DMS114 treated with DMSO at 0.1 percent for 48 hours (cell line): ENCODE data around the gene PPP2R5C.

Experiments used
- DNase-seq: peaks from one replicate; lab custom pipeline; 2025; ENCODE audit not compliant: unreplicated experiment; lab: John Stamatoyannopoulos, UW

PPP2R5C gene

DNA sequence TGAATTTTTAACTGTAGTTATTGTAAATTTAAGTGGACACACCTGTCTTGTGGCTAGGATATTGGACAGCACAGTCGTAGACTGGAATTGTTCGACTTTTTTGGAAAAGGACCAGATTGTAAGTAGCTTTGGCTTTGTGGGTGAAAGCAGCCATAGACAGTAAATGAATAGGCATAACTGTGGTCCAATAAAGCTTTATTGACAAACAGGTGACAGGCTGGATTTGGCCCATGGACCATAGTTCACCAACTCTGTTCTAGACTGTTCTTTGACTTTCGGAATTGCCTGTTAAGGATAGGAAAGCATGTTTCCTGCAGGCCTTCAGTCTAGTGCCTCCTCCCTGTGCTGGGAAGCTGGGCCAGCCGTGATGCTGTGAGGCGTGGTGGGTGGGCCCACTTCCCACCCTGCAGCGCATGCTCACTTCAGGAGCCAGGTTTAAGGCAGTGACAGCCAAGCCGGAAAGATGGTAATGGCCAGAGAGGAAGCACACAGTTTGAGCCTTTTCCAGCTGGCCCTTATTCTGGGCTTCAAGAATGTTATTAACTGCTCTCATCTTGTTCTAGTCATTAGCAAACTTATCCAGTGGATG lies 51.8 kb downstream of the PPP2R5C start:
- no peak for DNase-seq

DNA sequence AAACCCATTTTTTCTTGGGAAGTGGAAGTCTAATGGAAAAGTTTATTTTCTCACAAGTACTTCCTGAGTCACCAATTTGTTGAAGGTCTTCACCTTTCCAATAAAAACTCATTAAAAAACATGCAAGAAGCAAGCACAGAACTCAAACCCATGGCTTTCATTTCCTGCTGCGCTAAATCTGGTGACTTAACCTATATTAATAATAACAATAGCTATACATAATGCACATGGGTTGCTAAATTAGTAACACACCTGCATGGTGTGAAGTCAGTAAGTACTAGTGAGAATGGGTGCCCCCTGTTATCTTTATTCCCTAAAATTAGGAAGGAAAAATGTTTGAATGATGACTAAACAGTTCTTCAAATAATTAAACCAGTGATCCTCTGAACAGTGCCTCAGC lies 52.3 kb downstream of the PPP2R5C start:
- DNase-seq = no peak

DNA sequence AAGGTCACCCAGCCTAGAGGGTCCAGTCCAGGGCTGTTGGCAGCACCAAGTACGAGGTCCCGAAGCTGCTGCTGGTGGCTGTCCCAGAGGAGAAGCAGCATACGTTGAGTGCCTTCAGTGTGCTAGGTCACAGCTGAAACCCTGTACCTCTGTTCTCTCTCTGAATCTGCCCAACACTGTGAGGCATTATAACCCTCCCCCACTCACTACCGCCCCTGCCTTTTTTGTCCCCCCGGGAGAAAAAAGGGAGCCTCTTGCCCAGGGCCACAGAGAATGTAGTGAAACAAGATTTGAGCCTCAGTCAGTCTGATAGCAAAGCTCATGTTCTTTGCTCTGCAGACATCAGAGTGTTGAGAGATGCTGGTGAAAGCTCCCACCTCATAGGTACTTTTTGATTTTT lies 53.4 kb downstream of the PPP2R5C start:
- no peak for DNase-seq

DNA sequence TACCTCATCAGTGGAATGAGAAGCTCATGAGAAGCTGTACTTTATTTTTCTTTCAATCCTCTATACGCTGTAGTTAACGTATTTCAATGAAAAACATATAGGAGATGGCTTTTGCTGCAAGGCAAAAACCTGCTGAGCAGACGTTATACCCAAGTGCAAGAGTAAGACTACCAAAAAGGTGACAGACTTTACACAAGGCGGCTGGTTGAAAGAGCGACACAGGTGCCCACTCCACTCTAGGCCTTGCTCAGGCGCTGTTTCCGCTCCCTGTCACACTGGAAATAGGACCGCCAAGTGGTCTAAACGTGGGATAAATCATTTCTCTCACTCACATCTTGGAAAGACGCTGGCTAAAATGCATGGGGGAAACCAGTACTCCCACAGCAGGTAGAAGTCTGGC lies 54.5 kb downstream of the PPP2R5C start:
- DNase-seq = no peak

DNA sequence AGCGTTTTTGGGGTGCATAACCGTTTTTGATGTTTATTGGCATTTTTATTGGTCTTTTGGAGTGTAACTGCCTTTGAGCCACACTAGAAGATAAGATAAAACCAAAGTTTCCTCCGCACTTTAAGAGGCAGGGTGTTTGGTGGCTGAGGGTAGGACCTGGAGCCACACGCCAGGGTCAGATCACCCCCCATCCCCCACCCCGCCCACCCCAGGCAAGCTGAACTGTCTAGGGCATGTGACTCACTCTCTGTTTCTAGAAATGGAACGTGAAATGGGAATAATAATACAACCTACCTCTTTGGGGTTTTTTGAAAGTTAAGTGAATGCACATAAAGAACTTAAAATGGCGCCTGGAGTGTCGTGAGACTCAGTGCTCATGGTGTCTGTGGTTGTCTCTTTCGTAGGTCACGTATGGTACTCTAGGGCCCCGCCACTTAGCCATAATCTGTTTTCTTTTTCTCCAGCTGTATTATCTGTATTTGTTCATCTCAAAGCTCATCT lies 56.0 kb downstream of the PPP2R5C start:
- no peak for DNase-seq

DNA sequence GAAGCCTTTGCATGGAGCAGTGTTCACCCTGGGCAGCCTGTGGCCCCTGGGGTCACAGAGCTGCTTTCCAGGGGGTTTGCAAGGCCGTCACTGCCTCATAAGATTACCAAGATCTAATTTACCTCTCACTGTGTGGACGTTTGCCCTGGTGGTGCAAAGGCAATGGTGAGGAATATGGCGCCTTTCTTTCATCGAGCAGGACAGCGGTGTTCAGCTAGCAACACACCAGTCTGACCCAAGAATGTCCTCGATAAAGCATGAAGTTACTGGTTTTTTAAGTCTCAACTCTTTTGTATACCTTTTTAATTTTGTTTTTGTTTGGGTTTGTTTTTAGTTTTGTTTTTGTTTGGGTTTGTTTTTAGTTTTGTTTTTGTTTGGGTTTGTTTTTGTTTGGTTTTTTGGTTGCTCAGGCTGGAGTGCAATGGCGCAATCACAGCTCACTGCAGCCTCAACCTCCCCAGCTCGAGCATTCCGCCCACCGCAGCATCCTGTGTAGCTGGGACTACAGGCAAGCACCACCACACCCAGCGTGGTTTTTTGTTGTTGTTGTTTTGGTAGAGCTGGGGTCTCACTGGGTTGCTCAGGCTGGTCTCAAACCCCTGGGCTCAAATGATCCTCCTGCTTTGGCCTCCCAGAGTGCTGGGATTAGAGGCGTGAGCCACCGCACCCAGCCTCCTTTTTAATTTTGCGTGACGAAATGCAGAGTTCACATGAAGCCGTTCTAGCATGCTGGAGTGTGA lies 57.9 kb downstream of the PPP2R5C start:
- DNase-seq = no peak

DNA sequence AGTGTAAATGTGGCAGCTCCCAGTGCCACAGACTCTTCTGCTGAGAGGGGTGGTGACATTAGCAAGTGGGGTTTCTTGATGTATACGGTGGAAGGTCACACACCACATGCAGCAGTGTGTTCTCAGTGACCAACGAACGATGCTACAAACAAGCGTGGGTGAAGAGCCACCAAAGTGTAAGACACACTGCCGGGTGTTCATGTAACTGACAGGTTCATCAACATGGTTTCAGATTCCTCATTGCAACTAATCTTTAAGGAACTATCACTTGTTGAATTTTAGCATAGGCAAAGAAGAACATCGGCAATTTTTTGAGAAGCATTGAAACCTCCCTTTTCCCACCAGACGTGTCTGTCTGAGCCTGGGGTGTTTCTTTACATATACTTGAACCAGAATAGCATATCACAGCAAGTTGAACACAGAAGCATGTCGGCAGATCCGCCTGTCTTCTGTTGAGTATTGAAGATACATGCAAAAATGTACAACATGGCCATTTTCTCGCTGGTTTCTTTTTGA lies 58.8 kb downstream of the PPP2R5C start:
- DNase-seq = no peak

DNA sequence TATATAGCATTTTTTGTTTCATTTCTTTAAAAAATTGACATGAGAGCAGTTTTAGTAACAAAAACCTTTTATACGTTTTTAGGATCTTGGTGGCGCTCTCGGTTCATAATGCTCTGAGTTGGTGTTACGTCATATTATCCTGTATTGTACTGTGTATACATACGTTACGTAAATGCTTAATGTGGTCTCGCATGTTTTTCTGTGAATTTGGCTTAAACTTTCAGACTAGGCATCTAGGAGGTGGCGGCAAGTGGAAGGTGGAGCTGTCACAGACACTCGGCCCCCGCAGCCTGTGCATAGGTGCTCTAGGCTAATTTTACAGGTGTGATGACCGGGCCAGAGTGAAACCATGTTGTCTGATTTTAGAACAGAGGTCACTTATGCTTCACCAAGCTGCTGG lies 60.0 kb downstream of the PPP2R5C start:
- no peak for DNase-seq

DNA sequence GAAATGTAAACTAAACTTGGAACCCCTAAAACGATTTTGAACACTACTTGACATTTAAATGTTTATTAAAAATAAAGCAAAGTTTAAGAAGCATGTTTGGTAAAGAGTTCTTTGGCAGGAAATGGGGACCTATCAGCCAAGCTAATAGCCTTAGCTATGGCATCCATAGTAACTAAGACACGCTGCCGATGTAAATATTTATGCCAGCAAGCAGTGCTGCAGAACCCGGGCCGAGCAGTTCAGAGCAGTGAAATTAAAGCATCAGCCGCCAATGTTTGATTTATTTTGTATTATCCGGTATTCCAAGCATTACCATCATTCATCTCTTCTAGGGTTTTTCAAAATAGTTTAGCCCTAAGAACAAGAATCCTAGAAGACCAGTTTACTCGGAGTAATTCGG lies 61.6 kb downstream of the PPP2R5C start:
- DNase-seq = no peak

DNA sequence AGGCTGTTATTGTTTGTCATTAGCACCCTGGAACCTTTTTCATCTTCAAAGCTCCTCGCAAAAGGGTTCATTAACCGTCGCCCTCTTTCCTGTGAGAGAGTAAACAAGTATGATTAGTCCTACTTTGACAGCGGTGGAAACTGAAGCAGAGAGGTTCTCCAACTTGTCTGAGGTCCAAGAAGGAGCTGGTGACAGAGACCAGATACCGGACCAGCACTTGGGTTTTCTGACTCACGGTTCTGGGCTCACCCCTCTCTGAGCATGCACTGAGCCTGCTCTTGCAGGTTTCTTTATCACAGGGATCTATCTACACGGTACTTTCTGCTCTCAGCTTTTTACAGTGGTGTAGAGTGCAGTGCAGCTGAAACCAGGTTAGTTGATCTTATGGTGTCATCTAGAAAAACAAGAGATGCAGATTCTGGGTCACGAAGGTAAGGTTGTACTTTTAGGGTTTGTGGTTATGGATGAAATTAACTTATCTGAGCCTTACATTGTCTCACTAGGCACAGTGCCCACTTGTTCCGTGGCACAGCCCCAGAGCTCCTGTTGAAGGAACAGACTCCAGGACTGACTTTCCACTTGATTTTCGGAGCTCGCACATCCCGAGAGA lies 62.1 kb downstream of the PPP2R5C start:
- DNase-seq = no peak

DNA sequence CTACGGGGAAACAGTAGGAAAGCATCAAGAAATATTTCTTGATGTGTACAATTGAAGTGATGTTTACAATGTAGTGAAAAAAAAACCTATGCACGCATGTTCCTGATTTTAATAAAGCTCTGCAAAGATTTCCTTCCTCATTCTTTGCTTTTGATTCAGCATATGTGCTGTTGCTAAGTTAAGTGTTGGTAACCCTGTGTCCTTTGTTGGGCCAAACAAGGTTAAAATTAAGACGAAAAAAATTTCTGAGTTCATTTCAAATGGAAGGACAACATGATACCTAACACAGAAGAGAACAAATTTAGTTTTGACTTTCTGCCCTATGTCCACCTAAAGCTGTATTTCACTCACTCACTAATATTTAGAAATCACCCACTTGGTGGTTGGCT lies 62.8 kb downstream of the PPP2R5C start:
- no peak for DNase-seq

DNA sequence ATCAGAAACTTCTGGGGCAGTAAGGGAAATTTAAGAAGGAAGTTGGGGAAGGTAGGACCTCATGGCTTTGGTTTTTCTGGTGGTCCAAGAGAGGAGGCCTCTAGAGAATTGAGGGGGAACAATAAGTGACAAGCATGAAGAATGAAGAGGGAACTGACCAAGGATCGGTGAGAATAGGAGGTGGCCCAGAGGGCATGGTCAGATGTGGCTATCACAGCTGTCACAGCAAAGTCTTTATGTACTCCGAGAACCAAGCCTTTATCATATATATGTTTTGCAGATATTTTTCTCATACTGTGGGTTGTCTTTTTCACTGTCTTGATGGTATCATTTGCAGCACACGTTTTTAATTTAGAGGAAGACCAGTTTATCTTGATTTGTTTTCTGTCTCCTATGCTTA lies 64.3 kb downstream of the PPP2R5C start:
- DNase-seq = no peak

DNA sequence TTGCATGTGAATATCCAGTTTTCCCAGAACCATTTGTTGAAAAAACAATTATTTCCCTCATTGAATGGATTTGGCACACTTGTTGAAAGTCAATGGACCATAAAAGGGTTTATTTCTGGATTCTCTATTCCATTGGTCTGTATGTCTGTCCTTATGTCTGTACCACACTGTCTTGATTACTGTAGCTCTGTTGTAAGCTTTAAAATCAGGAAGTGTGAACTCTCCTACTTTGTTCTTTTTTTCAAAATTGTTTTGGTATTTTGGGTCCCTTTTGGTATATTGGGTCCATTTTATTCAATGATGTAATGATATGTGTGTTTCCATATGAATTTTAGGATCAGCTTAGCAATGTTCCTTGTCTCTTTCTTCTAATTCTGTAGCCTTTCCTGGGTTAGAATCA lies 64.8 kb downstream of the PPP2R5C start:
- no peak for DNase-seq

DNA sequence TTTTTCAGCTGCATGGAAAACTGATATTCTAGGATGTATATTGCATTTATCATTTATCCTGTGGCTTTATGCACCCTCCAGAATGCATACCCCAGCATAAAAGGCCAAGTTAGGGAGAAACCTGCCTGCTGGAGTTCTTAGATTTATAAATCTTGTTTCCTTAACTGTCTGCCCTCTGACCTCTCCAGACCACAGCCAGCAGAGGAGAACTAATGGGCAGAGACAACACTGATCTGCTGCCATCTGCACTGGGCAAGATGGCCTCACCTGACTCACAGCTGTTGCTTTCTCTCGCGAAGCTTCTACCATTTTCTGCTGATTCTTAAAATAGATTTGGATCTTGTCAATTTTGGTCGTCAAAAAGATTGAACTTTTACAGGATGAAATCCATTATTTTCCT lies 65.8 kb downstream of the PPP2R5C start:
- DNase-seq = no peak

DNA sequence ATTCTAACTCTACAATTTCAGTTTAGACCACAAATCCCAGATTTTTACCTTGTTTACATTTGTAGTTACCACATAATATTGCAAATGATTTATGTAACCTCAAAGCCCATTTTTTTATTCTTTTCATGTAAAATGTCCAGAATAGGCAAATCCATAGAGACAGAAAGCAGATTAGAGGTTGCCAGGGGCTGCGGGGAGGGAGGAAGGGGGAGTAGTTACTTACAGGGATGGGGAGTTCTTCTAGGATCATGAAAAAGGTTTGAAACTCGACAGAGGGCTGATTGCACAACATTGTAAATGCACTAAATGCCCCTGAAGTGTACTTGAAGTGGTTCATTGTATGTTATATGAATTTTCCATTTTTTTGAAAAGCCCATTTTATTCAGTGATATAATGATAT lies 66.5 kb downstream of the PPP2R5C start:
- no peak for DNase-seq

DNA sequence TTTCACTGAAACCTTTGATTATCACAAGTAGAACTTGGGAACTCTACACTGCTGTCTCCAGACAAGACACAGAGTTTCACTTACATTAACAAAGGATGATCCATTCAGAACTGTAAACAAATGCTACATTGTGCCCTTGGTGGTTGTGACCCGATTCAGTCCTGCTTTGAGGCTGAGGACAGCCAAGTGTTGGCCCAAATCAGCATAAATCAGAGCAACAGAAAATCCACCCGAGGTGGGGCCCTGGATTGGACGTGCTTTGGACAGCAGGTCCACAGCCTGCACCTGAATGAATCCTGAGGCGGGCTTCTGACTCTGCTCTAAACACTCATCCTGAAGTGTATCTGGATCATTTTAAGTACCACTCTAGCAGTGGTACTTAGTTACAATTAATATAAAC lies 68.8 kb downstream of the PPP2R5C start:
- DNase-seq = no peak

DNA sequence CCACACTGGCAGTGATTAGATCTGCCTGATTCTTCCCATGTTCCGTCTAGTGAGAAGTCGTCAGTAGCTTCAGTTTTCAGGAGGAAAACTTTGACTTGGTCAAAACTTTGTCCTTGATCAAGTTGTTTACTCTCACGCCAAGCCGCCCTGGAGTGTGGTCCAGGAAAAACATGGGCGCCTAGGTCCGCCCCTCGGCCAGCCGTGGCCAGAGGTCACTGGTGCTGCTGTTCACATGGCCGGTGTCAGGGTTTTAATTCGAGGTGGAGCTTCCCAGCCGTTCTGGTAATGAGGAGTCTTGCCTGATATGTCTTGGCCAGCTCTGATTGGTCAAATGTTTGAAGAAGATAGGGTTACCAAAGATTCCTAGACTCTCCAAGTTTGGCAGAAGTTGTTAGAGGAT lies 71.5 kb downstream of the PPP2R5C start:
- no peak for DNase-seq

DNA sequence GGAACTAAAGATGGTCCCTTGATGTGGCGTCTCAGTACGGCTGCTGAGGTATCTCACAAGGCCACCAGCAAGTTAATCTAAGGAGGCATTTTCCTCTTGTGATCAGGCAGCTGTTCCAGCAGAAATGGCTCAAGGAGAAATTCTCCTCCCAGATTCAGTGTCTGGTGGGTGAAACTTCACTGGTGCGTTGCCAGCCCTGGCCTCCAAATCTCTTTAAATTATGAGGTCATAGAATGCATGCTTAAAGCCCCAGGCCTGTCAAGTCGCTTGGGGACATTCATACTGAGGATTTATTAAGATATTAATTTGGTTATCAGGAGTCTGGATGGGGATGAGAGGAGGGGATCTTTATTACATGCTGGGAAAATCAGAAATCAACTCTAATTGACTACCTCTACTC lies 72.9 kb downstream of the PPP2R5C start:
- DNase-seq = no peak

DNA sequence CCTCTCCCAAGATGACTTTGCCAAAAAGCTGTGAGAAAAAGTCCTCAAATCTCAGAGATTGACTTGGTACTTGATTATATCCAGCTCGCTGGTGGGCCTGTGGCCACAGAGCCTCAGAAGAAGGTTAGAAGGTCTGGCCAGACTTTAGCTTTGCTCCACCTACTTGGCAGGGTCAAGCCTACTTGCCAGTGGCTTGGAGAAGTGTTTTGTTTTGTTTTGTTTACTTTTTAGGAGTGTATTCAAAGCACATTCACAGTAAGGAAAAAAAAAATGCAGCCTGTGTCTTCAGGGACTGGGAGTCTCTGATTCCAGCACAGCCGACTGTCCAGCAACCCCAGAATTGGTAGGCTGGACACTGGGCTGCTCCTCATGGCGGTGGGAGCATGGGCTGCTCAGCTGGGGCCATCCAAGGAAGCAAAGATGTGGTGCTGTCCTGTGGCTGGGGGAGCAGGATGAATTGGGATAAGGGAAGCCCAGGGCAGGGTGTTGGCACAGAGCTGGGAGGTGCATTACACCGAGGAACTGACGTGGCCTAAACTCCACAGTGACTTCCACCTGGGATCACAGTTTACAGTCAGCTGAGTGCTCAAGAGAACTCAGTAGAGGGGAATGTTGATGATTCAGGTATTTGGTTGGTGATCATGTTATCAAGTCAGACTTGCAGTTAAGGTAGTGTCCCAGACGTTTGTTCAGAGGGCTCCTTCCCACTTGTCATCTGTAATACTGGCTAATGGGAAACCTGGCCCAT lies 73.5 kb downstream of the PPP2R5C start:
- DNase-seq = no peak

DNA sequence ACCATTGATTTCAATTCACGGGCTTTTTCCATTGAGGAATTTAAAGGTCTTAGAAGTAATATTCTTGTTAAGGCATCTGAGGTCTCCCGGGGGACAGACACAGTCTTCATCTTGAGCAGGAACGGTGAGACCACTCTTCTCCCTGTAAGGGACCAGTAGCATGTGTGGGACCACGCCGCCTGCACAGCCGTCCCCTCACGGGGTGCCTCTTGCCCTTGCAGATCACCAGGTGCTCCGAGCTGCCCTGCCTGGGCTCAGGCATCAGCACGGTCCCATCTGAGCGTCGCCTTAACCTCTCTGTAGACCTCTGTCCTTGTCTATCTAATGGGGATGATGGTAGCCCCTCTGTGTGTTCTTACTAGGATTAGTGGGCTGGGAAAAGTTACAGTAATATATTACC lies 74.1 kb downstream of the PPP2R5C start:
- DNase-seq = no peak

DNA sequence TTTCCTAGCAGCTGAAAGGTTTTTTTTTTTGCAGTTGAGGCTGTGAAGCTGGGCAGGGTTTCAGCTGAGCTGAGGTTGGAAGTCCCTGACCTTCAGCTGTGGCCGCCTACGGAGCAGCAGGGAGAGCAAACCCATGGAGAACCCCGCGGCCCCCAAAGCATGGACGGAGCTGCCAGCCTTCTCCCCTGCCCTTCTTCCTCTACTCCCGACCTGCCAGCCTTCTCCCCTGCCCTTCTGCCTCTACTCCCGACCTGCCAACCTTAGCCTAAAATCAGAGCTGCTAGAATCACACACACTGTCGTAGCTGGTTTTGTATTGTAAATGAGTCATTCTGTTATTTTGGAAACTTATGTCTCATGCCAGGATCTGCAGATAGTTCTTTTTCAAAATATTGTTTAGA lies 74.6 kb downstream of the PPP2R5C start:
- DNase-seq = no peak

DNA sequence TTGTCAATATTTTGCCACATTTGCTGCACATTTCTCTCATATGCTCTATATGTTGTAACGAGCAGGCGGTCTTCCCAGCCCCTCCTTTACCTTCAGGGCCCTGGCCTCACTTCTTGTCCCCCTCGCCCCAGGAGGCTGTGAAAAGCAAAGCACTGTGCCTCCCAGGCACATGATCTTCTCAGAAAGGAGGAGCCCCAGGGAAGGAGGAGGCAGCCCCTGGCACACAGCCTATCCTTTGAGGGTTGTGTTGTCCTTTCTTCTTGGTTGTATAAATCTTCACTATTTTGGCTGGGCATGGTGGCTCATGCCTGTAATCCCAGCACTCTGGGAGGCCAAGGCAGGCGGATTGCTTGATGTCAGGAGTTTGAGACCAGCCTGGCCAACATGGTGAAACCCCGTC lies 77.0 kb downstream of the PPP2R5C start:
- no peak for DNase-seq
